Thyroid gland (tissue), 4 donors: ENCODE data around the gene FXR1. TPM values are rescaled to one million over a fixed set of nuclear protein-coding genes. Genes with fewer than 3 reads are reported as not detected.

ENCODE experiments used
- DNase-seq, 2 donors: peaks; one replicate each; pipeline ENCODE4 v3.0.0-alpha.2; 2019
- H3K27ac ChIP-seq, 3 donors: fragments of 200-600 bp; sonication (generic); 1 replicate in 2 of 3; 2 replicates in 1 of 3; pipeline ENCODE4 v1.5.1; 2016 to 2019; ENCODE audit warnings: mild to moderate bottlenecking in 1 of 3, moderate library complexity in 1 of 3
- H3K27me3 ChIP-seq: fragments of 200-600 bp; sonication (generic); one replicate; pipeline ENCODE4 v1.5.1; 2019
- H3K36me3 ChIP-seq, 2 donors: fragments of 200-600 bp; sonication (generic); one replicate each; pipeline ENCODE4 v1.5.1; 2016 to 2019
- H3K4me1 ChIP-seq, 2 donors: fragments of 200-600 bp; sonication (generic); one replicate each; pipeline ENCODE4 v1.5.1; 2017 to 2019
- H3K4me3 ChIP-seq, 3 donors: fragments of 200-600 bp; sonication (generic); replicated peaks in 1 of 3; 1 replicate in 2 of 3; 2 replicates in 1 of 3; pipeline ENCODE4 v1.5.1; 2016; ENCODE audit warnings: mild to moderate bottlenecking in 1 of 3
- H3K9me3 ChIP-seq: fragments of 200-600 bp; sonication (generic); one replicate; pipeline ENCODE4 v1.5.1; 2017
- CTCF ChIP-seq, 6 experiments: fragments of 200-600 bp in 3 of 6; fragments of 450-650 bp in 3 of 6; sonication (generic) in 3 of 6; IDR thresholded peaks; one replicate each; pipeline ENCODE4 v1.5.1; 2016 to 2019; ENCODE audit warnings: antibody characterized with exemption in 6 of 6, mild to moderate bottlenecking in 2 of 6, inconsistent platforms in 1 of 6, moderate library complexity in 1 of 6
- POLR2A ChIP-seq, 2 donors: fragments of 450-650 bp; IDR thresholded peaks; one replicate each; pipeline ENCODE4 v1.6.1; 2017; ENCODE audit warnings: antibody characterized with exemption in 2 of 2, mild to moderate bottlenecking in 2 of 2, moderate library complexity in 1 of 2
- WGBS, 2 donors: methylation state at CpG; one replicate each; pipeline ENCODE4 v1.1.5; 2017; 5-methylcytosine and 5-hydroxymethylcytosine counted together
- intact Hi-C: fragments of 100-400 bp; cut with DNase I; formaldehyde crosslinking; loops from one replicate; pipeline ENCODE4 v1.15.1; 2023
- total RNA-seq, 4 donors: library from RNA; depleted of rRNA; stranded (reverse); fragments of >200 nt; gene quantifications; one replicate each; pipeline ENCODE4 v1.2.3, GENCODE V29; 2016

The FXR1 gene
- total RNA-seq, 4 donors from 2014 or later = 115 to 142 (median 133) TPM

GRCh38 chr3:180881065-180881801 lies 31.2 kb upstream of the FXR1 start:
- Histone ChIP-seq H3K36me3 (no peaks in the 10 kb centered on the region), H3K4me1 (no peaks in the 10 kb centered on the region), H3K4me3 (no peak overlapping the region), H3K27me3 (no peaks in the 10 kb centered on the region), H3K27ac (no peak overlapping the region), H3K9me3 (no peaks in the 10 kb centered on the region)
- TF ChIP-seq POLR2A (IDR thresholded peaks at IDR 0.05) (no peak), CTCF (IDR thresholded peaks at IDR 0.05) (no peak)
- WGBS, 2 donors = 83 to 87% methylated on average over 15 of the region's 15 CpGs
- intact Hi-C loops = no loop called here
- DNase-seq = no peak

GRCh38 chr3:180882115-180882514 lies 30.4 kb upstream of the FXR1 start:
- TF ChIP-seq POLR2A (IDR thresholded peaks at IDR 0.05) (no peak), CTCF (IDR thresholded peaks at IDR 0.05) (no peak)

GRCh38 chr3:180888992-180889560 lies 23.4 kb upstream of the FXR1 start:
- TF ChIP-seq POLR2A (IDR thresholded peaks at IDR 0.05) (no peak), CTCF (IDR thresholded peaks at IDR 0.05) (no peak)
- DNase-seq = no peak
- Histone ChIP-seq H3K36me3 (no peaks in the 10 kb centered on the region), H3K27ac (no peak overlapping the region), H3K9me3 (no peaks in the 10 kb centered on the region), H3K4me1 (no peaks in the 10 kb centered on the region), H3K4me3 (no peak overlapping the region), H3K27me3 (no peaks in the 10 kb centered on the region)
- 82 to 86% methylated on average over 6 of the region's 6 CpGs for WGBS, 2 donors
- intact Hi-C loops = no loop called here

More at GRCh38 chr3:180882115-180882514, 30.4 kb upstream of the FXR1 start:
- DNase-seq = no peak
- Histone ChIP-seq H3K27me3 (no peaks in the 10 kb centered on the region), H3K4me3 (no peak overlapping the region), H3K27ac (no peak overlapping the region), H3K4me1 (no peaks in the 10 kb centered on the region), H3K36me3 (no peaks in the 10 kb centered on the region), H3K9me3 (no peaks in the 10 kb centered on the region)
- intact Hi-C loops = no loop called here
- WGBS, 2 donors = 81 to 84% methylated on average over 4 of the region's 4 CpGs

- Histone ChIP-seq H3K36me3 (no peaks in the 10 kb centered on the region), H3K9me3 (no peaks in the 10 kb centered on the region), H3K27me3 (no peaks in the 10 kb centered on the region), H3K27ac (no peak overlapping the region), H3K4me1 (no peaks in the 10 kb centered on the region), H3K4me3 (no peak overlapping the region)
- TF ChIP-seq CTCF (IDR thresholded peaks at IDR 0.05) (no peak), POLR2A (IDR thresholded peaks at IDR 0.05) (no peak)
- 86 to 89% methylated on average over 8 of the region's 8 CpGs for WGBS, 2 donors
- no peak for DNase-seq
- intact Hi-C loops = no loop called here
Measured at GRCh38 chr3:180898572-180898971, 13.9 kb upstream of the FXR1 start.

DNA sequence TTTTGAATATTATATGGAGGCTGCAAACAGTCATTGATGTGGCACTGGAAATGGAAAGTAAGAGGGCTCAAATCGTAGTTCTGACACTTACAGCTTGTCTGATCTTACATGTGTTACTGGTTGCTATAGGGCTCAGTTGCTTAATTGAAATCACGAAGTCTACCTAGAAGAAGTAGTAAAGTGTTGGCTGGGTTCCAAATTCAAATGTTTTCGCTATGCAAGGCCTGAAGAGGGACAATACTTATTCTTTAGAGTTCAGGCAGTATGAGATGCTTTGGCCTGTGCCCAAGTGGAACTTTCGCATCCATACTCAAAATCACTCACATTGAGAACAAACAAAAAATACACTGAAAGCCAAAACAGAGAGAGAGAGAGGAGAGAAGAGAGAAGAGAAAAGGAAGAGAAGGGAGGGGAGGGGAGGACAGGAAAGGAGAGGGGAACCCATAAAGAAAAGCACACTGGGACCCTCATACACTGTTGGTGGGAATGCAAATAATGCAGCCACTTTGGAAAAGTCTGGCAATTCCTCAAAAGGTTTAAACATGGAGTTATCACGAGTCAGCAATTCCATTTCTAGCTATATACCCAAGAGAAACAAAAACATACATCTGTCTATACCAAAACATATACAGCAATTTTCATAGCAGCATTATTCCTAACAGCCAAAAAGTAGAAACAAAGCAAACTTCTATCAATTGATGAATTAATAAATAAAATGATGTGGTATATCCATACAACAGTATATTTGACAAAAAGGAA lies 2.9 kb upstream of the FXR1 start:
- no peaks in the 10 kb centered on the region for H3K9me3 ChIP-seq
- DNase-seq = no peak
- no peaks in the 10 kb centered on the region for H3K36me3 ChIP-seq
- no peak for TF ChIP-seq CTCF (IDR thresholded peaks at IDR 0.05)
- TF ChIP-seq POLR2A (IDR thresholded peaks at IDR 0.05) = no peak
- intact Hi-C loops = no loop called here
- peaks cover 15 to 16% of the 10 kb centered on the region in 2 donors for H3K4me1 ChIP-seq
- 54 to 56% methylated on average over 5 of the region's 5 CpGs for WGBS, 2 donors
- no peaks in the 10 kb centered on the region for H3K27me3 ChIP-seq
- no peak overlapping the region for H3K4me3 ChIP-seq
- H3K27ac ChIP-seq = no peak overlapping the region
